Mesenchymal stem cell (in vitro differentiated cells and primary cell): Measurements from ENCODE around the gene ASB16.

Source experiments
- DNase-seq: peaks from one replicate; pipeline ENCODE4 v3.0.0-alpha.2; 2013
- H2AFZ ChIP-seq: one replicate; pipeline ENCODE4 v1.6.1; 2013; ENCODE audit warnings: low read depth, mild to moderate bottlenecking, control low read depth, inconsistent platforms, low read length, moderate library complexity
- H2AK5ac ChIP-seq: 2 replicates; pipeline ENCODE4 v1.6.1; 2013; ENCODE audit warnings: low read length, moderate library complexity, mild to moderate bottlenecking, inconsistent platforms; ENCODE audit not compliant: severe bottlenecking
- H2BK120ac ChIP-seq: one replicate; pipeline ENCODE4 v1.6.1; 2013; ENCODE audit warnings: low read depth, mild to moderate bottlenecking, inconsistent platforms, low read length, moderate library complexity
- H2BK12ac ChIP-seq, 2 experiments: one replicate each; pipeline ENCODE4 v1.6.1; 2013; ENCODE audit warnings: inconsistent platforms in 2 of 2, low read length in 2 of 2, mild to moderate bottlenecking in 2 of 2, moderate library complexity in 2 of 2, control low read depth in 1 of 2
- H2BK15ac ChIP-seq: one replicate; pipeline ENCODE4 v1.6.1; 2013; ENCODE audit warnings: mild to moderate bottlenecking, low read depth, inconsistent platforms; ENCODE audit not compliant: poor library complexity, severe bottlenecking
- H2BK5ac ChIP-seq: 2 replicates; pipeline ENCODE4 v1.6.1; 2013; ENCODE audit warnings: low read depth, mild to moderate bottlenecking, low read length, control low read depth, inconsistent platforms; ENCODE audit not compliant: poor library complexity, severe bottlenecking
- H3K14ac ChIP-seq, 2 experiments: one replicate each; pipeline ENCODE4 v1.6.1; 2013; ENCODE audit warnings: inconsistent platforms in 2 of 2, low read length in 2 of 2, control low read depth in 1 of 2, mild to moderate bottlenecking in 1 of 2, moderate library complexity in 1 of 2
- H3K18ac ChIP-seq, 2 experiments: one replicate each; pipeline ENCODE4 v1.6.1; 2013; ENCODE audit warnings: inconsistent platforms in 2 of 2, low read length in 2 of 2, control low read depth in 1 of 2, low read depth in 1 of 2, mild to moderate bottlenecking in 1 of 2
- H3K23ac ChIP-seq, 2 experiments: one replicate each; pipeline ENCODE4 v1.6.1; 2013; ENCODE audit warnings: inconsistent platforms in 2 of 2, low read length in 2 of 2, mild to moderate bottlenecking in 2 of 2, moderate library complexity in 2 of 2, control low read depth in 1 of 2
- H3K27ac ChIP-seq: 2 replicates; pipeline ENCODE4 v1.5.1; 2013; ENCODE audit warnings: mild to moderate bottlenecking, moderate library complexity, low read length, control low read depth, inconsistent platforms; ENCODE audit not compliant: poor library complexity, severe bottlenecking
- H3K27me3 ChIP-seq, 2 experiments: 2 replicates each; pipeline versions ENCODE4 v1.6.1 to v1.7.0; 2013; ENCODE audit warnings: low read length in 2 of 2, mild to moderate bottlenecking in 2 of 2, moderate library complexity in 2 of 2, control low read depth in 1 of 2, inconsistent platforms in 1 of 2; ENCODE audit not compliant: control insufficient read depth in 1 of 2, insufficient read depth in 1 of 2
- H3K36me3 ChIP-seq, 2 experiments: 2 replicates each; pipeline versions ENCODE4 v1.6.1 to v1.7.0; 2013; ENCODE audit warnings: low read length in 2 of 2, control low read depth in 1 of 2, inconsistent platforms in 1 of 2, low read depth in 1 of 2, mild to moderate bottlenecking in 1 of 2; ENCODE audit not compliant: insufficient read depth in 2 of 2, control insufficient read depth in 1 of 2
- H3K4ac ChIP-seq, 2 experiments: one replicate each; pipeline ENCODE4 v1.6.1; 2013; ENCODE audit warnings: inconsistent platforms in 2 of 2, low read length in 2 of 2, mild to moderate bottlenecking in 2 of 2, moderate library complexity in 2 of 2, control low read depth in 1 of 2, low read depth in 1 of 2
- H3K4me1 ChIP-seq: 2 replicates; pipeline ENCODE4 v1.6.1; 2013; ENCODE audit warnings: low read depth, low read length, control low read depth; ENCODE audit not compliant: control insufficient read depth, insufficient read depth
- H3K4me2 ChIP-seq: 2 replicates; pipeline ENCODE4 v1.6.1; 2013; ENCODE audit warnings: low read length, mild to moderate bottlenecking, inconsistent platforms; ENCODE audit not compliant: poor library complexity, severe bottlenecking
- H3K4me3 ChIP-seq, 2 experiments: 2 replicates each; pipeline versions ENCODE4 v1.5.1 to v1.7.0; 2013; ENCODE audit warnings: low read length in 2 of 2, mild to moderate bottlenecking in 2 of 2, control low read depth in 1 of 2, low read depth in 1 of 2; ENCODE audit not compliant: insufficient read depth in 1 of 2
- H3K79me1 ChIP-seq: replicated peaks from 2 replicates; pipeline ENCODE4 v1.6.1; 2013; ENCODE audit warnings: mild to moderate bottlenecking, control low read depth, low read length, inconsistent platforms; ENCODE audit not compliant: poor library complexity, severe bottlenecking
- H3K9ac ChIP-seq: 2 replicates; pipeline ENCODE4 v1.7.0; 2013; ENCODE audit warnings: mild to moderate bottlenecking, low read length, moderate library complexity
- H3K9me3 ChIP-seq: 2 replicates; pipeline ENCODE4 v1.7.0; 2013; ENCODE audit warnings: mild to moderate bottlenecking, low read length; ENCODE audit not compliant: control insufficient read depth
- H4K8ac ChIP-seq: one replicate; pipeline ENCODE4 v1.6.1; 2013; ENCODE audit warnings: inconsistent platforms, mild to moderate bottlenecking, low read length, moderate library complexity
- H4K91ac ChIP-seq: one replicate; pipeline ENCODE4 v1.6.1; 2013; ENCODE audit warnings: mild to moderate bottlenecking, low read length, inconsistent platforms
- WGBS: methylation state at CpG from one replicate; pipeline ENCODE4 v1.1.7; 2013; ENCODE audit warnings: mixed read lengths; 5-methylcytosine and 5-hydroxymethylcytosine counted together

The ASB16 gene

DNA sequence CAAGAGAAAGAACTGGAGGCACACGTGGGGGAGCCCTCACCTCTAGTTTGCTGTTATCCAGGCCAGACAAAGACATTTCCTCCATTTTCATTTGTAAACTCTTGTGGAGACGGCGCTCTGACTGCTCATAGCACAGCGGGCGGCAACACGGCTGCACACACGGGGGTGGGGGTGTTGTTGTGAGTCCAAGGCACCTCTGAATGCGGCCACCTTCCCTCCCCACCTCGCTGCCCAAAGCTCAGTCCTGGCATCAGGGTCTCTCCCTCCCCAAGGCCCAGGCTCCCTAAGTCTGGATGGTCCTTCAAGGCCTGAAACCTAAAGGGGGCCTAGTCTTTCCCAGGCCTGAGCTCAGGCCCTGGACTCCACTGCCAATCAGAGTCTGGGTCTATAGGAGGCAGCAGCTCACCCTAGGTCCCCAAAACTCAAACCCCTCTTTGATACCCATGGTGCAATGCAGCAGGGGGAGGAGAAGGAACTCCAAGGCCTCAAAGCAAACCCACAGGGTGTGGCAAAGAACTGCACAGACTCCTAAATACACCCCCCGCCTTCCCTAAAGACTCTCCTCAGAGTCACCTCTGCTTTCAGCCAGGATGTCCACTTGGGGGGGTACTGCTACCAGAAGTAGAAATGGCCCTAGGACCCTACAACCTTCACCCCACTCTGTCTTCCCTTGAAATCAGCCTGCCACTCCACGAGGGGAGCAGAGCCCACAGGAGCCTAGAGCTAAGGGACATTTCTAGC, 27.6 kb downstream of the ASB16 start:
- H2AFZ ChIP-seq = no peak overlapping the region
- peak overlapping the region; percentile 22 to 68 for H2BK12ac ChIP-seq
- H2BK15ac ChIP-seq = peak overlapping the region; percentile 94
- H3K4ac ChIP-seq = peak overlapping the region; percentile 68 to 97
- peak overlapping the region; percentile 71 for H3K4me2 ChIP-seq
- H2BK120ac ChIP-seq = peak overlapping the region; percentile 83
- peak overlapping the region; percentile 54 for H2AK5ac ChIP-seq
- peaks cover 26% of the 10 kb centered on the region for H3K4me1 ChIP-seq
- peaks cover 30% of the 10 kb centered on the region for H3K79me1 ChIP-seq
- peak overlapping the region; percentile 75 to 86 for H3K4me3 ChIP-seq
- H3K27me3 ChIP-seq = no peaks in the 10 kb centered on the region
- H3K9me3 ChIP-seq = no peaks in the 10 kb centered on the region
- H3K36me3 ChIP-seq = peaks cover 44 to 46% of the 10 kb centered on the region in 2 experiments
- no peak overlapping the region for H2BK5ac ChIP-seq
- H3K14ac ChIP-seq = peak overlapping the region in 1 of 2 experiments; percentile 72
- peak; percentile 47 for DNase-seq
- 88% methylated on average over 10 of the region's 11 CpGs for WGBS
- peak overlapping the region; percentile 88 for H3K27ac ChIP-seq
- peak overlapping the region; percentile 95 for H4K8ac ChIP-seq
- H4K91ac ChIP-seq = peak overlapping the region; percentile 98
- peak overlapping the region; percentile 88 to 91 for H3K18ac ChIP-seq
- H3K23ac ChIP-seq = peak overlapping the region in 1 of 2 experiments; percentile 66
- H3K9ac ChIP-seq = peak overlapping the region; percentile 95

DNA sequence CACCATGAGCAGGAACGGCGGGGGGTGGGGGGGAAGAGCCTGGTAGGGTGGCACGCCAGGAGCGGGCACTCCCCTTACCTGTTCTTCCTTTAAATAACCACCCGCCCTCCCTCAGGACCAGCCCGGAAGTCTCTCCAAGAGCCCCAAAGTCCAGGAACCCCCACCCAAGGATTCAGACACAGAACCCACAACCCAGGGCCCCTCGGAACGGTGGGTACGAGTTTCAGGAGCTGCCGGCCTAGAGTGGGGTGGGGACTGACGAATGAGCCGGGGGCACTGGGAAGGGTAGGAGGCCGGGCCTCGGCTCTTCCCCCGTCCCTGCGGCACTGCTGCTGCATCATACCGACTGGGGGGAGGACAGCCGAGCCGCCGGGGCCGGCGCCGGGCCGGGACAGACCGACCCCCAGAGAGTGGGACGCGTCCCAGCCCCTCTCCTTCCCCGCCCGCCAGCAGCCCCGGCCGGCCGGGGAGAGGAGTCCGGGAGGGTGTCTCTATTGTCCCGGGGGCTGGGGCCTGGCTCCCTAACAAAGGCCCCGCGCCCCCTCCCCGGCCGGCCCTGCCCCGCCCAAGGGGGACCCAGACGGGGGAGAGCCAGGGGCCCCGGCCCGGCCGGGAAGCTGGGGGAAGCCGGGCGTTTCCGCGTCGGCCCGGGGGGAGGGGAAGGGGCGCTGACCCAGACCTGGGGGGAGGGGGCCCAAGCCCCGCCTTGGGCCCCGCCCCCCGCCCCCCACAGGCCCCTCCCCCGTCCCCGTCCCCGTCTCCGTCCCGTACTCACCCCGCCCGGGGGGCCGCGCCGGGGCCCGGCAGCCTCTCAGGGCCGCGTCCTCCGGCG, 28.4 kb downstream of the ASB16 start:
- Histone ChIP-seq H4K8ac (peak overlapping the region; percentile 95), H3K4ac (peak overlapping the region; percentile 68 to 97), H3K9me3 (no peaks in the 10 kb centered on the region), H3K4me3 (peak overlapping the region; percentile 75 to 86), H3K4me2 (peak overlapping the region; percentile 71), H3K27ac (peak overlapping the region; percentile 88), H3K18ac (peak overlapping the region; percentile 88 to 91), H3K9ac (peak overlapping the region; percentile 95), H2BK15ac (peak overlapping the region; percentile 94), H2BK12ac (peak overlapping the region in 1 of 2 experiments; percentile 45), H3K4me1 (peaks cover 18% of the 10 kb centered on the region), H2BK120ac (peak overlapping the region; percentile 96), H2AK5ac (peak overlapping the region; percentile 54), H4K91ac (peak overlapping the region; percentile 98), H3K14ac (peak overlapping the region in 1 of 2 experiments; percentile 72), H2AFZ (no peak overlapping the region), H3K27me3 (no peaks in the 10 kb centered on the region), H3K23ac (peak overlapping the region; percentile 65 to 75), H3K79me1 (peaks cover 25% of the 10 kb centered on the region), H2BK5ac (peak overlapping the region; percentile 95), H3K36me3 (peaks cover 36 to 38% of the 10 kb centered on the region in 2 experiments)
- DNase-seq = peak; percentile 61
- 2% methylated on average over 11 of the region's 68 CpGs for WGBS

DNA sequence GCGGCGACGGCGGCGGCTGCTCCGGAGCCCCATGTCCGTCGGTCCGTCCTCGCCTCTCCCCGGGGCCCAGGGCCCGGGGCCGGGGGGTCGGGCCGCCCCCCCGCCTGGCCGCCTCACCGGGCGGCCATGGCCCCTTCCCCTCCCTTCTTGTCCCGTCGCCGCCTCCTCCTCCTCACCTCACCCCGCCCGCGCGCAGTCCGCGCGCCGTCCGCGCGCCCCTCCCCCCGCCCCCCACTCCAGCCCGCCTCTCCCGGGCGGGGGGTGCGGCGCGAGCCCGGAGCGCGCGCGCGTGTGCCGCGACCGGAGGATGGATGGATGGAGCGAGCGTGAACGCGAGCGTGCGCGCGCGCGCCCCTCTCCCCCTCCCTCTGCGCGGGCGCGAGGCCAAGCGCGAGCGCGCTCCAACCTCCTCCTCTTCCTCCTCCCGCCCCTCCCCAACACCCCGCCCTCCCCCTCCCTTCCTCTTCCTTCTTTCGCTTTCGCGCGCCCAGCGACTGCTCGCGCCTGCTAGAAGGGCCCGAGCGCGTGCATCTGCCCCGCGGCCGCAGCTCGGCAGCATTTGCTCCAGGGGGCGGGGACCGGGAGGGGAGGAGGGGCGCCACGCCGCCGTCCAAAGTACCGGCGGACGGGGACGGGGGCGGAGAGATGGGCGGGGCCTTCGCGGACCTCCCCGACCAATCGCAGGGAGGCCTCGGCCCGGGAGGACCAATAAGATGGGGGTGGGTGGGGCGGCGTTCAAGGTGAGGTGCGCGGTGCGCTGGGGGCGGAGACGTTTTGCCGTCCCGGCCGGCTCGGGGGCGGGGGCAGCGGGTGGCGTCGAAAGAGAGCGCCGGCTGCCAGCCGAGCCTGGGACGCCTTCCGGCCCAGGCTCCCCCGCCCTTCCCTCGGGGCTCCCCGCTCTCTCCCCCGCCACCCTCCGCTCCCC, 29.3 kb downstream of the ASB16 start, which contains the start of gene ATXN7L3:
ATXN7L3 (minus strand) TSS at position 332 of the 925 bp plus-strand sequence. CDS start 1,814 bp downstream, outside the sequence.
- WGBS = under 1% methylated on average over 47 of the region's 126 CpGs
- Histone ChIP-seq H3K9ac (peak within 1 kb of the TSS; percentile 95), H3K27me3 (no peaks in the 10 kb centered on the region), H2BK15ac (peak within 1 kb of the TSS; percentile 94), H3K36me3 (peaks cover 27 to 29% of the 10 kb centered on the region in 2 experiments), H4K91ac (peak within 1 kb of the TSS; percentile 98), H3K9me3 (no peaks in the 10 kb centered on the region), H2BK5ac (peak within 1 kb of the TSS; percentile 95), H3K4ac (peak within 1 kb of the TSS; percentile 98 to 99), H3K14ac (peak within 1 kb of the TSS in 1 of 2 experiments; percentile 91), H4K8ac (peak within 1 kb of the TSS; percentile 98), H2AK5ac (peak within 1 kb of the TSS; percentile 82), H2BK12ac (peak within 1 kb of the TSS in 1 of 2 experiments; percentile 93), H3K79me1 (peaks cover 17% of the 10 kb centered on the region), H3K27ac (peak within 1 kb of the TSS; percentile 91), H3K4me1 (peaks cover 20% of the 10 kb centered on the region), H3K18ac (peak within 1 kb of the TSS; percentile 95 to 98), H3K4me3 (peak within 1 kb of the TSS; percentile 79 to 86), H3K4me2 (peak within 1 kb of the TSS; percentile 87), H2AFZ (peak within 1 kb of the TSS; percentile 78), H2BK120ac (peak within 1 kb of the TSS; percentile 96), H3K23ac (peak within 1 kb of the TSS; percentile 65 to 75)
- DNase-seq = peak; percentile 98
